ENCODE results near the gene SLC37A2.

- TF ChIP-seq RAD21 (IDR thresholded peaks at IDR 0.05; ENCODE audit: low read length), result no peak
- TF ChIP-seq CTCF (conservative IDR thresholded peaks at IDR 0.05; ENCODE audit: low read depth, low read length), result no peak
- no peak for TF ChIP-seq POLR2A (IDR thresholded peaks at IDR 0.05; ENCODE audit: low read depth, low read length)
- TF ChIP-seq CEBPB (IDR thresholded peaks at IDR 0.05; ENCODE audit: low read depth, low read length), result no peak
- no peak for TF ChIP-seq MAZ (IDR thresholded peaks at IDR 0.05; ENCODE audit: borderline replicate concordance, low read depth, low read length)
- TF ChIP-seq ELK1 (IDR thresholded peaks at IDR 0.05; ENCODE audit: borderline replicate concordance, low read depth, low read length), result no peak
- no peak for TF ChIP-seq SMC3 (IDR thresholded peaks at IDR 0.05; ENCODE audit: low read depth, low read length)
- no peak for TF ChIP-seq MXI1 (IDR thresholded peaks at IDR 0.05; ENCODE audit: borderline replicate concordance, low read depth, low read length)
Observed at GRCh38 chr11:125081098-125081798, 18.1 kb downstream of the SLC37A2 start.

Data from IMR-90 (cell line).